H4 (cell line): ENCODE measurements around the gene RPS3A. TPM values are rescaled to one million over a fixed set of nuclear protein-coding genes. Genes with fewer than 3 reads are reported as not detected.
"Not testable (repeated sequence)": the region's sequence is repeated elsewhere in the genome, so short reads cannot be mapped to it uniquely, and the experiment has no call there.

Source experiments
- DNase-seq: peaks from one replicate; pipeline ENCODE4 v3.0.0-alpha.2; 2015; ENCODE audit warnings: low spot score
- total RNA-seq: library from RNA; depleted of rRNA; stranded (reverse); fragments of >200 nt; shearing (Covaris generic); gene quantifications from 2 replicates; pipeline ENCODE4 v1.2.3, GENCODE V29; 2014; rRNA removed

RPS3A gene
- total RNA-seq, 1 experiment from 2014 or later = 5,710 TPM

DNA sequence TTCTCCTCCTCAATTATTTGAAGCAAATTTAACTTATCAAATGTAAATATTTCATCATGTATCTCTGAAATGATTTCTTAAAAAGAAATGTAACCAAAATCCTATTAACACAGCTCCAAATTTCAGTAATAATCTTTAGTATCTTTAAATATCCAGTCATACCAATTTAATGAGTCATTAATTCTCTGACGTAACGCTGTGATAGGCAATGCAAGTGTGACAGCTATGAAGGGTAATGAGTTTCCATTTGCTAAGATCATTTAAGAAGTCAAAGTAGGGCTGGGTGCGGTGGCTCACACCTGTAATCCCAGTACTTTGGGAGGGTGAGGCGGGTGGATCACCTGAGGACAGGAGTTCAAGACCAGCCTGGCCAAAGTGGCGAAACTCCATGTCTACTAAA, 15.6 kb downstream of the RPS3A start:
- DNase-seq = no peak

DNA sequence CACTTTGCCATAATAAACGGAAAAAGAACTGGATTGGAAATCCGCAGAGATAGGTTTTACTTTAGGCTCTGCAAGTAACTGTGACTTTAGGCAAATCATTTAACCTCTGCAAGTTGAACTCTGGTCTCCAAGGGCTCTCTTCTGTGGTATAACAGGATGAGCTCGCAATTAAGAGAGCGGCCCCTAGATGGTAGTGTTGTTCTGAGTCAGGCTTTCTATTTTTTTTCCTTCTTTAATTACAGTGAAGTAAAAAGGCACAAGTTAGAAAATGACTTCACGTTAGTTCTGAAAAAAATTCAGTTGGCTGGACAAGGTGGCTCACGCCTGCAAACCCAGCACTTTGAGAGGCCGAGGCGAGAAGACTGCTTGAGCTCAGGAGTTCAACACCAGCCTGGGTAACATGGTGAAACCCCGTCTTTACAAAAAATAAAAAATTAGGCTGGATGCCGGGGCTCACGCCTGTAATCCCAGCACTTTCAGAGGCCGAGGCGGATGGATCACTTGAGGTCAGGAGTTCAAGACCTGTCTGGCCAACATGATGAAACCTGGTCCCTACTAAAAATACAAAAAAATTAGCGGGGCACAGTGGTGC, 18.0 kb downstream of the RPS3A start:
- DNase-seq = peak; percentile 52

DNA sequence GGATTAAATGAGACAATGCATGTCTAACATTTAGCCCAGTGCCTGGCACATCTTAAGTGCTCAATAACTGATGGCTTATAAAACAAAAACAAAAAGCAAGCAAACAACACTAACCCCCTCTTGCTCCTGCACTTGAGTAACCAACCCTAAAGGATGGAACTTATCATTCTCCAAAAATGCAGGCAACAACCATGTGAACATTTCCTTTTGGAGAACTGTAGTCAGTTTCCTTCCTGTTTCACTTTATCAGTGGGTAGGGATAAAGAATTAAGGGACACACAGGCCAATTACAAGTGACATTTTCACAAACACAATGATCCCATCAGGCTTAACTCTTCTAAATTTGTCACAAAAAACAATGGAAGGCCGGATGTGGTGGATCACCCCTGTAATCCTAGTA, 30.4 kb downstream of the RPS3A start:
- no peak for DNase-seq

GRCh38 chr4:151133311-151133710, 33.9 kb downstream of the RPS3A start:
- no peak for DNase-seq

DNA sequence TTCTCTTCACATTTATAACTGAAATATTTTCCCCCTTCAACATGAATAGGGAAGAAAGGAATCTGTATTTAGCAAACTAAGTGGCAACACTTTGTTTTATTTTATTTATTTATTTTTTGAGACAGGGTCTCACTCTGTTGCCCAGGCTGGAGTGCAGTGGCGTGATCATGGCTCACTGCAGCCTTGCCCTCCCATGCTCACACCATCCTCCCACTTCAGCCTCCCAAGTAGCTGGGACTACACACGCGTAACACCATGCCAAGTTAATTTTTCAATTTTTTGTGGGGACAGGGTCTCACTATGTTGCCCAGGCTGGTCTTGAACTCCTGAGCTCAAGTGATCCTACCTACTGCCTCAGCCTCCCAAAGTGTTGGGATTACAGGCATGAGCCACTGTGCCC, 36.6 kb downstream of the RPS3A start:
- DNase-seq = not testable (repeated sequence)

- DNase-seq = no peak
Measured at GRCh38 chr4:151139814-151140213, 40.4 kb downstream of the RPS3A start.

- DNase-seq = no peak
Measured at GRCh38 chr4:151142758-151143157, 43.3 kb downstream of the RPS3A start.

DNA sequence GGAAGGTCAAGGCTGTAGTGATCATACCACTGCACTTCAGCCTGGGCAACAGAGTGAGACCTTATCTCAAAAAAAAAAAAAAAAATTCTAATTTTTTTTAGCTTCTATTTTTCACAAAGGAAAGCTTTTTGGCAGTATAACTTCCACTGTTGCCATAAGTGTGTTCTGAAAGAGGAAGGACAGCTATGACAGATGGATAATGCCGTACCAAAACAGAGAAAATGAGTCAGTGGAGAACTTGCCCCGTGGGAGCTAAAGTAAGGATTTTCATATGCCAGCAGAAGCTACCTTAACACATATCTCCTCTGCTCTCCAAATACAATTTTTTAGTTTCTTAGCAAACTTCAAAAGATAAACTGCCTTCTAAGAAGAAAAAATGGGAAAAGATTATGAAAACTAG, 43.7 kb downstream of the RPS3A start:
- DNase-seq = no peak

DNA sequence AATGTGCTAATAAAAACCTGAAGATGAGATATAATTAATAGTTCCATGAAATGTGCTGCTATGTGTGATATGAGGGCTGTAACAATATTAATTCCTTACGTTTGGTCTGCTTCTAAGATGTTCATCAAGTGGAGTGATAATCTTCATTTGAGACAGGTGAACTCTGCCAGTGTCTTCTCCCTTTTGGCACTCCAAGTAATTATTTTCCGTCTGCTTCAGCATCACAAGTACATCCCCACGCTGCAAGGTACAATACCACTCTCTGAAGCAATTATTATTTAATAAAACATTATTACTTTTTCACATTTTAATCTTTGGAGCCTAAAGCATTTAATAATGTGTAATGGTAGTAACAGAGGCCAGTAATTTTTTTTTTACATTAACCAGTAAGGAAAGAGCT, 44.4 kb downstream of the RPS3A start:
- no peak for DNase-seq

DNA sequence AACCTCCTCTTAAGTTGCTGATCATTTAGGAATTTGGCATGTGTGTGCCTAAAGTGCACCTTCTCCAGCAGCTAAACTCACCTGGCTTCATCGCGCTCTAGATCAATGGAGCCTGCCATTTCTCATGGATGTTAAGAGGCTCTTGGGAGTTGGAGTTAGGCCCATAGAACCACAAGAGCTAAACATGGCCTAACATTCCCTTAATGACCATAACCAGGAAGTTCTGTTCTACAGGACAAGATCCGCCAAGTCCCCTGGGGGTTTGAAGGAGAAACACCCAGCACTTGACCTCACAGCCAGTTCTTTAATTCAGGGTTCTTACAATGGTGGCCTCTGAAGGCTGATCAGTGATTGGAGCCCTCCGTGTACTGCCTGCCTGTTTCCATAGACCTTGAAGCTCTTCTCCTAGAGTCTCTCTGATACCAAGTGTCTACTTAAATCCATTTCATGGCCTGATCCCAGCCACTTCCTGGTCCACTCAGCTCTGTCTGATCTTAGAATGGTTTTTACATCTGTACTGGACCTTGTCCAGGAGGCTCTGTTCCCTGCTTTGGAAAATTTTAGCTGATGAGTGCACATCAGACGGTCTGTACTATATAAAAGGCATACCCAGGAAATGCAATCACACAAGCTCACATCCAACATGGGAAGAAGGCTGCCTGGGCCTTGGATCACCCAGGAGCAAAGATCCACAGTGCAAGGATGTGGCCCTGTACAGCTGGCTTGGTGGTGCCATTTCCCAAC, 45.1 kb downstream of the RPS3A start:
- no peak for DNase-seq

DNA sequence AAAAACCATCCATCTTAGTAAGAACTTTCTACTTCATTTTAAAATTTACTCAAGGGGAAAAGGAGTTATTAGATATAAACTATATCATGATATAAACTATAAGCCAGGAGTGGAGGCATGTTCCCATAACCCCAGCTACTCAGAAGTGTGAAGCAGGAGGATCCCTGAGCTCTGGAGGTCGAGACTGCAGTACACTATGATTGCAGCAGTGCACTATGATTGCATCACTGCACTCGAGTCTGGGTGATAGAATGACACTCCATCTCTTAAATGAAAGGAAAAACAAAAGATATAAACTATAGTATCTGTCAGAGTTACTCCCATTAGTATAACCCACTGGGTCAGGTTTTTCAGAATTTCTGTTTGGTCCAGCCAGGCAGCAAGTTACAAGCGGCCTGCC, 47.6 kb downstream of the RPS3A start:
- no peak for DNase-seq

DNA sequence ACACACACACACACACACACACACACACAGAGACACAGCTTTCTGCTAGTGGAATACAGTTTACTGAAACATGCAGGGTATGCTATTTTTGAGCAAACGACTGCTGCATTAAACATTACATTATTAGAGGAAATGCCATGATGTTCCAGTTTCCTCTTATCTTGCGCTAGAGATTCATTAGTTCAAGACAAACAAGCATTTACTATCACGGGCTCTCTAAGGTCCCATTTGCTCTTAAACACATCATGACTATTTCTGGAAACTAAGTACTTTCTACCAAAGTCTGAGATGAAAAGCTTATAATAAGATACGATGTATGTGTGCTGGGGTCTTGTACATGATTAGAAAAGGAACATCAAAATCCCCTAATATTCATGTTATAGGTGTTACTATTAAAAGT, 48.8 kb downstream of the RPS3A start:
- no peak for DNase-seq

DNA sequence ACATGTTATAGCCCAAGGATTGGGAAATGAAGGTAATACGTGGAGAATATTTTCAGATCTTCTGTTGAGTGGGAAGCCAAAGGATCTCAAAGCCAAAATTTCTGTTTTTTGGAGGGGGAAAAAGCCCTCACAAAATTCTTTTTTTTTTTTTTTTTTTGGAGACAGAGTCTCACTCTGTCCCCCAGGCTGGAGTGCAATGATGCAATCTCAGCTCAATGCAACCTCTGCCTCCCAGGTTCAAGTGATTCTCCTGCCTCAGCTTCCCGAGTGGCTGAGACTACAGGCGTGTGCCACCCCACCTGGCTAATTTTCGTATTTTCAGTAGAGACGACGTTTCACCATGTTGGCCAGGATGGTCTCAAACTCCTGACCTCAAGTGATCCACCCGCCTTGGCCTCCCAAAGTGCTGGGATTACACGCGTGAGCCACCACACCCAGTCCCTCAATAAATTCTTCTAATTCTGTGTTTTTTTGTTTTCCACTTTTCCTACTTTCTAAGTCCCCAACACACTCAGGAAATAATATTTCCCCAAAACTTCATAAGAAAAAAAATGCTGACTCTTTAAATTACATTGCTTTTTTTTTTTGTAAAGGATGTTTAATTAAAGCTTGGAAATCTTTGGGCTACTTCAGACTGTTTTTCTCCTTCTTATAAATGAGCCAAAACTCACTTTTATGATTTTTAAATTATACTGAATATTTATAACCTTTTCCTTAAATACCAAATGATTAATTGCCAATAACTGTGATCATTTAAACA, 51.6 kb downstream of the RPS3A start:
- DNase-seq = no peak

DNA sequence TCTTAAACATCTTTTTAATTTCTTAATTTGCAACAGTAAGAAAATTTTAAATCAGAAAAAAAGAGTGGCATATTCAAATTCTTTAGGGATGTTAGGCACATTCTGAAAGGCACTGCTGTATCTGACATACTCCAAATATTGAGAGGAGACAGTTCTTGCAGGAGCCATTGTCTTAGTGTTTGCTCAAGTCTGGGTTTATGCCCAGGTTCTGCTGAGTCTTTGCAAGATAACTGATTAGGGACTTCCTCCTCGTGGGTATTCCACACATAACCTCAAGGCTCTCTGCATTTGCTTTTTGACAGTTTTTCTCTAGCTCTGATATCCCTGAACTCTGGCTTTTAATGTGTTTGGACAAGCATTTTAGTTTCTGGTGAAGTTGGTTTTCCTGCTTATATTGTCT, 52.6 kb downstream of the RPS3A start:
- DNase-seq = no peak

DNA sequence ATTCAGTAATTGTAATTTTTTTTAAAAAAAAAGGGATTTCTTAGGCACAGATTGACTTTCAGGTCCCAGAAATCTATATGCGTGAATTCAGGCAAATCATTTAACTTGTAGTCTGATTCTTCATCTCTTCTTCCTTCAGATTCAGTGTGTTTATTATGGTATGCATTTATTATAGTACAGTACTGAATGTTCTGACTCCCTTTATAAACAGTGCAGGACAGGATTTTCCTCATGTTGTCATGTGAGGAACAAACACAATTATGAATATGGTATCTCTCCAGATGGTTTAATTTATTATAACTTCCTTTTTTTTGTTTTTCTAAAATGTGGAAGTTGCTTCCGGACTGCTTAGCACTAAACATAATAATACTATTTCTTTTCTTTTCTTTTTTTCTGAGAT, 54.2 kb downstream of the RPS3A start:
- DNase-seq = no peak

Other genes with a start within 250 kb of the RPS3A start
- 31.1 and 31.7 TPM in 2 replicates for gene LRBA, start 84.3 kb upstream of the RPS3A start, total RNA-seq
- not detected in 2 replicates for gene PRSS48, start 177.5 kb downstream of the RPS3A start, total RNA-seq
- gene SH3D19, start 226.0 kb downstream of the RPS3A start, total RNA-seq = 4.4 and 8.6 TPM in 2 replicates